Measurements from ENCODE around the gene RPP30.

Gene RPP30

GRCh38 chr10:90871766-90872647, at the start of gene RPP30:
TSS of gene RPP30 (plus strand) at chr10:90871974. CDS start at chr10:90871987, 13 bp downstream.
- DNase-seq (ENCODE audit: extremely low read depth, low read depth), result no peak
- H3K4me3 ChIP-seq (replicated peaks; ENCODE audit: low read depth, low read length), result peak within 1 kb of the TSS; percentile 57
- TF ChIP-seq, protein P1, sequence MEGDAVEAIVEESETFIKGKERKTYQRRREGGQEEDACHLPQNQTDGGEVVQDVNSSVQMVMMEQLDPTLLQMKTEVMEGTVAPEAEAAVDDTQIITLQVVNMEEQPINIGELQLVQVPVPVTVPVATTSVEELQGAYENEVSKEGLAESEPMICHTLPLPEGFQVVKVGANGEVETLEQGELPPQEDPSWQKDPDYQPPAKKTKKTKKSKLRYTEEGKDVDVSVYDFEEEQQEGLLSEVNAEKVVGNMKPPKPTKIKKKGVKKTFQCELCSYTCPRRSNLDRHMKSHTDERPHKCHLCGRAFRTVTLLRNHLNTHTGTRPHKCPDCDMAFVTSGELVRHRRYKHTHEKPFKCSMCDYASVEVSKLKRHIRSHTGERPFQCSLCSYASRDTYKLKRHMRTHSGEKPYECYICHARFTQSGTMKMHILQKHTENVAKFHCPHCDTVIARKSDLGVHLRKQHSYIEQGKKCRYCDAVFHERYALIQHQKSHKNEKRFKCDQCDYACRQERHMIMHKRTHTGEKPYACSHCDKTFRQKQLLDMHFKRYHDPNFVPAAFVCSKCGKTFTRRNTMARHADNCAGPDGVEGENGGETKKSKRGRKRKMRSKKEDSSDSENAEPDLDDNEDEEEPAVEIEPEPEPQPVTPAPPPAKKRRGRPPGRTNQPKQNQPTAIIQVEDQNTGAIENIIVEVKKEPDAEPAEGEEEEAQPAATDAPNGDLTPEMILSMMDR (IDR thresholded peaks at IDR 0.05; ENCODE audit: low read depth, low read length, missing control alignments), result no peak

GRCh38 chr10:90822508-90822907, 49.3 kb upstream of the RPP30 start:
- DNase-seq (ENCODE audit: extremely low read depth, low read depth), result no peak
- TF ChIP-seq, protein P1 (IDR thresholded peaks at IDR 0.05; ENCODE audit: low read depth, low read length, missing control alignments), result no peak
- H3K4me3 ChIP-seq (replicated peaks; ENCODE audit: low read depth, low read length), result no peak overlapping the region

DNA sequence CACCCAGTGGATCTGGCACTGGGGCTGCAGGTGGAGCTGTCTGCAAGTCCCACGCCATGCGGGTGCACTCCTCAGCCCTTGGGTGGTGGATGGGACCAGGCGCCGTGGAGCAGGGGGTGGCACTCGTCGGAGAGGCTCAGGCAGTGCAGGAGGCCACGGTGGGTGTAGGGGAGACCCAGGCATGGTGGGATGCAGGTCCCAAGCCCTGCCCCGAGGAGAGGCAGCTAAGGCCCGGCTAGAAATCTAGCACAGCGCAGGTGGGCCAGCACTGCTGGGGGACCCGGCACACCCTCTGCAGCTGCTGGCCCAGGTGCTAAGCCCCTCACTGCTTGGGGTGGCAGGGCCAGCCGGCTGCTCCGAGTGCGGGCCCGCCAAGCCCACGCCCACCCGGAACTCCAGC, 39.7 kb upstream of the RPP30 start:
- DNase-seq (ENCODE audit: extremely low read depth, low read depth), result no peak
- TF ChIP-seq, protein P1 (IDR thresholded peaks at IDR 0.05; ENCODE audit: low read depth, low read length, missing control alignments), result no peak
- no peak overlapping the region for H3K4me3 ChIP-seq (replicated peaks; ENCODE audit: low read depth, low read length)

GRCh38 chr10:90834326-90834725, 37.4 kb upstream of the RPP30 start:
- DNase-seq (ENCODE audit: extremely low read depth, low read depth), result no peak
- TF ChIP-seq, protein P1 (IDR thresholded peaks at IDR 0.05; ENCODE audit: low read depth, low read length, missing control alignments), result no peak
- H3K4me3 ChIP-seq (replicated peaks; ENCODE audit: low read depth, low read length), result no peak overlapping the region

DNA sequence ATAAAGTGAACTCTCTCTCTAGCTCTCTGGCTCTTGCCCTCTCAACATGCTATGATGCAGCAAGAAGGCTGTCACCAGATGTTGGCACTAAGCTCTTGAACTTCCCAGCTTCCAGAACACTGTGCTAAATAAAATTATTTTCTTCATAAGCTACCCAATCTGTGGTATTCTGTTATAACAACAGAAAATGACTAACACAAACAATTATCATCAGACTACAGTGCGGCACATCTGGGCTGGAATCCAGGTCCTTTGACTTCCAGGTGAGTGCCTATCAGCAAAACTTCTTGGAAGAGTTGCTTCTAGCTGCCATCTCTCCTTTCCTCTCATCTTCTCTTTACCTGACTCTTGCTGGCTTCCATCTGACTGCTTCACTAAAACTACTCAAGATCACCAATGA, 34.3 kb upstream of the RPP30 start:
- no peak overlapping the region for H3K4me3 ChIP-seq (replicated peaks; ENCODE audit: low read depth, low read length)
- TF ChIP-seq, protein P1 (IDR thresholded peaks at IDR 0.05; ENCODE audit: low read depth, low read length, missing control alignments), result no peak

GRCh38 chr10:90842725-90843124, 29.0 kb upstream of the RPP30 start:
- DNase-seq (ENCODE audit: extremely low read depth, low read depth), result no peak
- TF ChIP-seq, protein P1 (IDR thresholded peaks at IDR 0.05; ENCODE audit: low read depth, low read length, missing control alignments), result no peak
- no peak overlapping the region for H3K4me3 ChIP-seq (replicated peaks; ENCODE audit: low read depth, low read length)

More for the DNA sequence above, 34.3 kb upstream of the RPP30 start:
- no peak for DNase-seq (ENCODE audit: extremely low read depth, low read depth)
